K562 (cell line): ENCODE measurements around the gene PRSS27. TPM values are rescaled to one million over a fixed set of nuclear protein-coding genes. Genes with fewer than 3 reads are reported as not detected.

Source experiments
- ADNP ChIP-seq: fragments of 200-800 bp; sonication (Bioruptor generic); IDR thresholded peaks from 2 replicates; pipeline ENCODE4 v1.6.1; 2016; ENCODE audit warnings: missing genetic modification characterization, missing compliant biosample characterization
- ARID3B ChIP-seq: fragments of 250-450 bp; sonication (Bioruptor Pico); IDR thresholded peaks from 2 replicates; pipeline ENCODE4 v1.4.0; 2020; ENCODE audit warnings: borderline replicate concordance
- ATF7 ChIP-seq: fragments of 450-650 bp; IDR thresholded peaks from 2 replicates; pipeline ENCODE4 v1.7.1; 2014; ENCODE audit warnings: mild to moderate bottlenecking, moderate library complexity
- BRCA1 ChIP-seq, 2 experiments: fragments of 450-650 bp in 1 of 2; sonication (generic) in 1 of 2; formaldehyde crosslinking in 1 of 2; IDR thresholded peaks; 2 replicates each; pipeline versions ENCODE4 v1.5.0 to v1.6.1; 2017 to 2020; ENCODE audit warnings: mild to moderate bottlenecking in 1 of 2, missing genetic modification reagents in 1 of 2
- CAMTA2 ChIP-seq: fragments of 250-450 bp; sonication (Bioruptor Pico); conservative IDR thresholded peaks from 2 replicates; pipeline ENCODE4 v1.5.1; 2022
- EHMT2 ChIP-seq: fragments of 450-650 bp; IDR thresholded peaks from 2 replicates; pipeline ENCODE4 v1.6.1; 2018; ENCODE audit warnings: antibody characterized with exemption
- EP300 ChIP-seq: IDR thresholded peaks from 2 replicates; pipeline ENCODE4 v1.6.1; 2012; ENCODE audit warnings: low read length, improper control_type of control experiment
- FOXK1 ChIP-seq: sonication (generic); formaldehyde crosslinking; IDR thresholded peaks from 2 replicates; pipeline ENCODE4 v1.8.0; 2022; ENCODE audit warnings: missing genetic modification reagents, mild to moderate bottlenecking, borderline replicate concordance
- FOXM1 ChIP-seq, 2 experiments: fragments of 450-650 bp in 1 of 2; sonication (generic) in 1 of 2; formaldehyde crosslinking in 1 of 2; IDR thresholded peaks; 2 replicates each; pipeline versions ENCODE4 v1.6.1 to v1.9.0; 2017 to 2022; ENCODE audit warnings: low read depth in 2 of 2, mild to moderate bottlenecking in 2 of 2, missing genetic modification reagents in 1 of 2, moderate library complexity in 1 of 2
- GABPB1 ChIP-seq: sonication (generic); formaldehyde crosslinking; IDR thresholded peaks from 2 replicates; pipeline ENCODE4 v1.8.0; 2022; ENCODE audit warnings: mild to moderate bottlenecking, missing genetic modification reagents
- JUN ChIP-seq, 2 experiments: sonication (generic) in 1 of 2; formaldehyde crosslinking in 1 of 2; IDR thresholded peaks; 2 replicates each; pipeline versions ENCODE4 v1.6.1 to v1.8.0; 2012 to 2022; ENCODE audit warnings: borderline replicate concordance in 2 of 2, mild to moderate bottlenecking in 2 of 2, improper control_type of control experiment in 1 of 2, low read depth in 1 of 2, low read length in 1 of 2, missing genetic modification reagents in 1 of 2
- KLF1 ChIP-seq: fragments of 450-650 bp; IDR thresholded peaks from 2 replicates; pipeline ENCODE4 v1.6.1; 2016; ENCODE audit warnings: missing genetic modification characterization, missing compliant biosample characterization
- MECOM ChIP-seq: fragments of 250-450 bp; sonication (Bioruptor Pico); IDR thresholded peaks from 2 replicates; pipeline ENCODE4 v1.8.0; 2022; ENCODE audit warnings: inconsistent platforms
- MXI1 ChIP-seq: IDR thresholded peaks from 2 replicates; pipeline ENCODE4 v1.6.1; 2011; ENCODE audit warnings: low read depth, mild to moderate bottlenecking, improper control_type of control experiment, low read length
- POU5F1 ChIP-seq: fragments of 150-350 bp; IDR thresholded peaks from 2 replicates; pipeline ENCODE4 v1.6.1; 2014; ENCODE audit warnings: borderline replicate concordance, low read length, low read depth, mild to moderate bottlenecking; ENCODE audit not compliant: partially characterized antibody
- RBM22 ChIP-seq: fragments of 200-400 bp; formaldehyde crosslinking; IDR thresholded peaks from 2 replicates; pipeline ENCODE4 v1.6.1; 2018; ENCODE audit warnings: low read length, low read depth; ENCODE audit not compliant: poor library complexity, severe bottlenecking
- RCOR1 ChIP-seq, 2 experiments: IDR thresholded peaks; 2 replicates each; pipeline ENCODE4 v1.6.1; 2012; ENCODE audit warnings: low read depth in 2 of 2, low read length in 2 of 2, borderline replicate concordance in 1 of 2, improper control_type of control experiment in 1 of 2
- RHOXF2B ChIP-seq: fragments of 250-450 bp; sonication (Bioruptor Pico); conservative IDR thresholded peaks from 2 replicates; pipeline ENCODE4 v1.5.1; 2021
- SNIP1 ChIP-seq: fragments of 450-650 bp; IDR thresholded peaks from 2 replicates; pipeline ENCODE4 v1.7.1; 2017; ENCODE audit warnings: low read depth, mild to moderate bottlenecking
- SRF ChIP-seq, 2 experiments: fragments of 250-450, 450-650 bp in 1 of 2; sonication (Bioruptor Pico) in 1 of 2; sonication (generic) in 1 of 2; formaldehyde crosslinking; IDR thresholded peaks; 2 replicates each; pipeline versions ENCODE4 v1.5.0 to v1.5.1; 2020 to 2022; ENCODE audit warnings: mild to moderate bottlenecking in 1 of 2, missing genetic modification reagents in 1 of 2
- TBL1XR1 ChIP-seq, 2 experiments: IDR thresholded peaks; 2 replicates each; pipeline ENCODE4 v1.6.1; 2012; ENCODE audit warnings: improper control_type of control experiment in 2 of 2, low read length in 2 of 2, mild to moderate bottlenecking in 1 of 2
- WHSC1 ChIP-seq: IDR thresholded peaks from one replicate; pipeline ENCODE4 v1.6.1; 2012; ENCODE audit warnings: low read length, control low read depth, inconsistent platforms
- ZFP36 ChIP-seq: fragments of 150-350 bp; IDR thresholded peaks from 2 replicates; pipeline ENCODE4 v1.6.1; 2018; ENCODE audit warnings: low read length, low read depth; ENCODE audit not compliant: partially characterized antibody
- ZNF165 ChIP-seq: fragments of 250-450 bp; sonication (Bioruptor Pico); IDR thresholded peaks from 2 replicates; pipeline ENCODE4 v1.4.0; 2020; ENCODE audit warnings: borderline replicate concordance
- ZNF232 ChIP-seq: sonication (generic); formaldehyde crosslinking; IDR thresholded peaks from 2 replicates; pipeline ENCODE4 v1.8.0; 2022; ENCODE audit warnings: mild to moderate bottlenecking, missing genetic modification reagents
- ZNF347 ChIP-seq: fragments of 450-650 bp; formaldehyde crosslinking; IDR thresholded peaks from 2 replicates; pipeline ENCODE4 v1.4.0; 2020; ENCODE audit warnings: low read depth, mild to moderate bottlenecking, moderate library complexity
- ZNF77 ChIP-seq: fragments of 250-450 bp; sonication (Bioruptor Pico); IDR thresholded peaks from 2 replicates; pipeline ENCODE4 v1.5.0; 2020
- polyA plus RNA-seq, 8 experiments: library from polyadenylated mRNA; depleted of rRNA in 4 of 8; stranded (reverse) in 5 of 8; unstranded in 3 of 8; fragments of >200 nt; fragmentation: Nextera tagmentation in 2 of 8; fragmentation: Illumina TruSeq in 1 of 8; extraction: Ambion mirVana in 2 of 8; extraction: Trizol in 1 of 8; gene quantifications; 2 replicates each; pipeline versions ENCODE4 v1.2.1 to v1.2.3, GENCODE V29; 2011 to 2014; ENCODE audit warnings: inconsistent platforms in 1 of 8, missing spikeins in 1 of 8
- total RNA-seq, 7 experiments: library from RNA; depleted of rRNA in 6 of 7; stranded (reverse); fragments of >200 nt in 6 of 7; fragmentation: Illumina TruSeq in 2 of 7; extraction: Trizol in 2 of 7; gene quantifications; 2 replicates each; pipeline versions ENCODE4 v1.2.1 to v1.2.3, GENCODE V29; 2011 to 2021; ENCODE audit warnings: low replicate concordance in 1 of 7
- TF ChIP-seq, protein P1 (sequence below): sonication (generic); formaldehyde crosslinking; IDR thresholded peaks from 2 replicates; pipeline ENCODE4 v1.8.0; 2022; ENCODE audit warnings: mild to moderate bottlenecking, missing genetic modification reagents

Gene PRSS27
- total and polyA plus RNA-seq, 9 of the 15 experiments (the other 6 are each of a cell fraction or from before 2014, with no cell fraction given), result 0.09 to 0.20 (median 0.17) TPM; not detected in 5

GRCh38 chr16:2715519-2715918 lies 4.5 kb downstream of the PRSS27 start (continued):
- TF ChIP-seq MECOM (CRISPR knock-in tag) (no peak), WHSC1 (no peak), RCOR1 (IDR thresholded peaks at IDR 0.05; ENCODE audit: borderline replicate concordance in 1 of 2, low read depth in 2 of 2, low read length in 2 of 2) (peak in 1 of 2 experiments; percentile 66; a peak in 2 of 4 replicates), ZNF347 (no peak), ATF7 (no peak), POU5F1 (no peak), EP300 (no peak), GABPB1 (CRISPR knock-in tag) (peak; percentile 79), ADNP (tag) (no peak), MXI1 (0 out of 2 replicates have a peak, but pooled peaks have one; percentile 70), FOXM1 (IDR thresholded peaks at IDR 0.05; ENCODE audit: low read depth) (no peak), FOXM1 (CRISPR knock-in tag; IDR thresholded peaks at IDR 0.05; ENCODE audit: low read depth) (no peak), ZFP36 (no peak), CAMTA2 (CRISPR knock-in tag) (no peak), RHOXF2B (CRISPR knock-in tag) (no peak), SRF (CRISPR knock-in tag; IDR thresholded peaks at IDR 0.05) (peak in 1 of 2 experiments; percentile 75; a peak in 1 of 4 replicates), ZNF165 (CRISPR knock-in tag) (no peak), SNIP1 (no peak), RBM22 (no peak), TBL1XR1 (IDR thresholded peaks at IDR 0.05; ENCODE audit: low read length in 2 of 2) (no peak), FOXK1 (0 out of 2 replicates have a peak, but pooled peaks have one; percentile 62), KLF1 (tag) (no peak), EHMT2 (peak; percentile 94), ARID3B (no peak), ZNF77 (CRISPR knock-in tag) (no peak), ZNF232 (peak; percentile 84; the same call in 1 of the 2 replicates), JUN (IDR thresholded peaks at IDR 0.05; ENCODE audit: borderline replicate concordance, low read depth, low read length) (no peak), JUN (CRISPR knock-in tag; IDR thresholded peaks at IDR 0.05; ENCODE audit: borderline replicate concordance) (0 out of 2 replicates have a peak, but pooled peaks have one; percentile 54), BRCA1 (IDR thresholded peaks at IDR 0.05) (no peak), BRCA1 (CRISPR knock-in tag; IDR thresholded peaks at IDR 0.05) (no peak)
- TF ChIP-seq, protein P1, sequence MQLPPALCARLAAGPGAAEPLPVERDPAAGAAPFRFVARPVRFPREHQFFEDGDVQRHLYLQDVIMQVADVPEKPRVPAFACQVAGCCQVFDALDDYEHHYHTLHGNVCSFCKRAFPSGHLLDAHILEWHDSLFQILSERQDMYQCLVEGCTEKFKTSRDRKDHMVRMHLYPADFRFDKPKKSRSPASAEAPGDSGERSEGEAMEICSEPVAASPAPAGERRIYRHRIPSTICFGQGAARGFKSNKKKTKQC (CRISPR knock-in tag), result peak; percentile 96
